Middle frontal gyrus (tissue), 1 donor: ENCODE data around the gene DAAM2.

ENCODE experiments used
- DNase-seq: peaks from one replicate; pipeline ENCODE4 v3.0.0-alpha.2; 2015; ENCODE audit warnings: low spot score; ENCODE audit errors: extremely low spot score

DAAM2 gene

GRCh38 chr6:39787322-39787721, 4.9 kb upstream of the DAAM2 start:
- DNase-seq = no peak

- no peak for DNase-seq
These were observed 1.4 kb upstream of the DAAM2 start for GRCh38 chr6:39790772-39791171.

- DNase-seq = no peak
These were observed 865 bp upstream of the DAAM2 start for GRCh38 chr6:39791311-39791710.

GRCh38 chr6:39792540-39793450, 619 bp downstream of the DAAM2 start:
- no peak for DNase-seq

- DNase-seq = no peak
These were observed 1.3 kb downstream of the DAAM2 start for GRCh38 chr6:39793516-39793915.

GRCh38 chr6:39794231-39794630, 2.1 kb downstream of the DAAM2 start:
- no peak for DNase-seq

- DNase-seq = no peak
These were observed 5.6 kb downstream of the DAAM2 start for GRCh38 chr6:39797751-39798150.

GRCh38 chr6:39800034-39801032, 8.2 kb downstream of the DAAM2 start:
- no peak for DNase-seq

- no peak for DNase-seq
These were observed 9.5 kb downstream of the DAAM2 start for GRCh38 chr6:39801456-39802251.

- no peak for DNase-seq
These were observed 11.7 kb downstream of the DAAM2 start for GRCh38 chr6:39803872-39804271.

GRCh38 chr6:39804466-39805065, 12.4 kb downstream of the DAAM2 start:
- DNase-seq = no peak

GRCh38 chr6:39806278-39806677, 14.1 kb downstream of the DAAM2 start:
- DNase-seq = no peak

- DNase-seq = no peak
These were observed 16.2 kb downstream of the DAAM2 start for GRCh38 chr6:39808346-39808745.

- no peak for DNase-seq
These were observed 16.8 kb downstream of the DAAM2 start for GRCh38 chr6:39808964-39809363.

- DNase-seq = no peak
These were observed 19.7 kb downstream of the DAAM2 start for GRCh38 chr6:39811835-39812345.

- DNase-seq = no peak
These were observed 20.3 kb downstream of the DAAM2 start for GRCh38 chr6:39812496-39812852.

- DNase-seq = no peak
These were observed 20.8 kb downstream of the DAAM2 start for GRCh38 chr6:39812853-39813533.

GRCh38 chr6:39814236-39814635, 22.1 kb downstream of the DAAM2 start:
- no peak for DNase-seq

GRCh38 chr6:39815356-39815755, 23.2 kb downstream of the DAAM2 start:
- DNase-seq = no peak

- no peak for DNase-seq
These were observed 24.6 kb downstream of the DAAM2 start for GRCh38 chr6:39816747-39817146.
